Esophagus squamous epithelium (tissue), 5 donors: ENCODE measurements around the gene LAMB3. TPM values are rescaled to one million over a fixed set of nuclear protein-coding genes. Genes with fewer than 3 reads are reported as not detected.
"Not testable (repeated sequence)": the region's sequence is repeated elsewhere in the genome, so short reads cannot be mapped to it uniquely, and the experiment has no call there.

Experiments
- DNase-seq: peaks from one replicate; lab custom pipeline; 2025; lab: John Stamatoyannopoulos, UW
- H3K27ac ChIP-seq, 4 donors: fragments of 200-600 bp; sonication (generic); one replicate each; pipeline ENCODE4 v1.5.1; 2016 to 2019; ENCODE audit warnings: mild to moderate bottlenecking in 1 of 4
- H3K27me3 ChIP-seq, 4 donors: fragments of 200-600 bp; sonication (generic); 1 replicate in 3 of 4; 2 replicates in 1 of 4; pipeline versions ENCODE4 v1.5.1 to v1.6.0; 2017 to 2021; ENCODE audit warnings: antibody characterized with exemption in 1 of 4
- H3K36me3 ChIP-seq, 3 donors: fragments of 200-600 bp; sonication (generic); one replicate each; pipeline ENCODE4 v1.5.1; 2016 to 2019
- H3K4me1 ChIP-seq, 3 donors: fragments of 200-600 bp; sonication (generic); one replicate each; pipeline ENCODE4 v1.5.1; 2017 to 2019
- H3K4me3 ChIP-seq, 4 donors: fragments of 200-600 bp; sonication (generic); 1 replicate in 3 of 4; 2 replicates in 1 of 4; pipeline ENCODE4 v1.5.1; 2016 to 2019; ENCODE audit warnings: mild to moderate bottlenecking in 2 of 4, moderate library complexity in 1 of 4
- H3K9me3 ChIP-seq, 3 donors: fragments of 200-600 bp; sonication (generic); one replicate each; pipeline ENCODE4 v1.5.1; 2016 to 2019
- CTCF ChIP-seq, 6 experiments: fragments of 450-650 bp in 4 of 6; fragments of 200-600 bp in 2 of 6; sonication (generic) in 2 of 6; IDR thresholded peaks; one replicate each; pipeline ENCODE4 v1.5.1; 2016 to 2019; ENCODE audit warnings: antibody characterized with exemption in 6 of 6, mild to moderate bottlenecking in 4 of 6, moderate library complexity in 4 of 6
- POLR2A ChIP-seq, 4 donors: fragments of 450-650 bp; IDR thresholded peaks; one replicate each; pipeline ENCODE4 v1.6.1; 2017; ENCODE audit warnings: antibody characterized with exemption in 4 of 4, mild to moderate bottlenecking in 4 of 4, moderate library complexity in 3 of 4
- WGBS, 2 donors: methylation state at CpG; one replicate each; pipeline ENCODE4 v1.1.5; 2018; 5-methylcytosine and 5-hydroxymethylcytosine counted together
- intact Hi-C: fragments of 100-400 bp; cut with DNase I; formaldehyde crosslinking; loops from one replicate; pipeline ENCODE4 v1.15.0; 2022
- total RNA-seq, 4 donors: library from RNA; depleted of rRNA; stranded (reverse); fragments of >200 nt; gene quantifications; one replicate each; pipeline ENCODE4 v1.1.0, GENCODE V29; 2016
- donor health status: DM: yes; HTN: yes; CAD: no.

The LAMB3 gene
- 100 to 1,000 TPM in 3 of 4 donors, 10 to 100 TPM in 1; 65.4 to 121 (median 113) TPM for total RNA-seq

GRCh38 chr1:209652121-209652735 is at the start of gene LAMB3:
Gene LAMB3 (minus strand): TSS chr1:209652425. CDS start chr1:209650944, 1,481 bp downstream.
- 37 to 61% methylated on average over 4 to 11 of the region's 14 CpGs for WGBS, 2 donors

DNA sequence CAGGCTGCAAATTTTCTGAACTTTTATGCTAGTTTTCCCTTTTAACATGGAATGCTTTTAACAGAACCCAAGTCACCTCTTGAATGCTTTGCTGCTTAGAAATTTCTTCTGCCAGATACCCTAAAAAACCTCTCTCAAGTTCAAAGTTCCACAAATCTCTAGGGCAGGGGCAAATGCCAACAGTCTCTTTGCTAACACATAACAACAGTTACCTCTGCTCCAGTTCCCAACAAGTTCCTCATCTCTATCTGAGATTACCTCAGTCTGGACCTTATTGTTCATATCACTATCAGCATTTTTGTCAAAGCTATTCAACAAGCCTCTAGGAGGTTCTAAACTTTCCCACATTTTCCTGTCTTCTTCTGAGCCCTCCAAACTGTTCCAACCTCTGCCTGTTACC is 48.5 kb upstream of the LAMB3 start:
- H3K4me1 ChIP-seq, intact Hi-C loops, H3K27ac ChIP-seq: not testable (repeated sequence)

More at GRCh38 chr1:209652121-209652735, at the start of gene LAMB3:
- TF ChIP-seq POLR2A (IDR thresholded peaks at IDR 0.05): peak in 2 of 4 donors; percentile 38 to 49
- no peak for TF ChIP-seq CTCF (IDR thresholded peaks at IDR 0.05)
- Histone ChIP-seq H3K4me1 (peaks cover 32 to 100% (median 56%) of the 10 kb centered on the region in 3 donors), H3K4me3 (peak within 1 kb of the TSS; percentile 12 to 54 (median 34)), H3K27ac (peak within 1 kb of the TSS; percentile 79 to 90 (median 87)), H3K27me3 (peaks cover 0 to 25% (median 0%) of the 10 kb centered on the region in 4 donors), H3K9me3 (no peaks in the 10 kb centered on the region), H3K36me3 (no peaks in the 10 kb centered on the region)
- intact Hi-C loops: no loop called here
- no peak for DNase-seq

GRCh38 chr1:209697126-209697525 is 44.9 kb upstream of the LAMB3 start:
- intact Hi-C loops: loop anchor here (5.0 kb wide), 1 partner anchor 50 kb away; no protein-coding TSS in a partner anchor
- WGBS, 2 donors: 85 to 90% methylated on average over 3 of the region's 3 CpGs

More for the DNA sequence above, 48.5 kb upstream of the LAMB3 start:
- not testable (repeated sequence) for H3K36me3 ChIP-seq, DNase-seq, H3K4me3 ChIP-seq, H3K27me3 ChIP-seq, H3K9me3 ChIP-seq

DNA sequence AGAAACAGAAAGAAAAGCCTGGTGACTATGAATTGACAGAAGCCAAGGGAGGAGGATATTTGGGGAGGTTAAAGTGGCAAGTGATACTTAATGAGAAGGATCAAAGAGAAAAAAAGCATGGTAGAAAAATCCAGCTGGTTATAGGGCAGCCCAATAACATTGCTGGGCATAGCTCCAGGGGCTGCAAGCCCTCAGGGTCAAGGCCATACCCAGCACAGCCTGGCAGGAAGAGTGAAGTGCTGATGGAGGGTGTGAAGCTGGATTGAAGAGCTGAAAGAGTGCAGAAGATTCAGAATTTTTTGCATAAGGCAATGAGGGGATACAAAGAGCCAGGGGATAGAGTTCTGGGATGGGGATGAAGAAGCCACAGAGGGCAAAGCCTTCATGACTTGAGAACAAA is 44.4 kb upstream of the LAMB3 start:
- intact Hi-C loops: loop anchor here (5.0 kb wide), 1 partner anchor 51 kb away; no protein-coding TSS in a partner anchor
- H3K27ac ChIP-seq: no peak overlapping the region

More at GRCh38 chr1:209697126-209697525, 44.9 kb upstream of the LAMB3 start:
- Histone ChIP-seq H3K4me3 (no peak overlapping the region), H3K27me3 (no peaks in the 10 kb centered on the region), H3K4me1 (peaks cover 0 to 12% (median 7%) of the 10 kb centered on the region in 3 donors), H3K9me3 (no peaks in the 10 kb centered on the region), H3K36me3 (no peaks in the 10 kb centered on the region), H3K27ac (no peak overlapping the region)
- no peak for DNase-seq
- TF ChIP-seq POLR2A (IDR thresholded peaks at IDR 0.05) (no peak), CTCF (IDR thresholded peaks at IDR 0.05) (no peak)

DNA sequence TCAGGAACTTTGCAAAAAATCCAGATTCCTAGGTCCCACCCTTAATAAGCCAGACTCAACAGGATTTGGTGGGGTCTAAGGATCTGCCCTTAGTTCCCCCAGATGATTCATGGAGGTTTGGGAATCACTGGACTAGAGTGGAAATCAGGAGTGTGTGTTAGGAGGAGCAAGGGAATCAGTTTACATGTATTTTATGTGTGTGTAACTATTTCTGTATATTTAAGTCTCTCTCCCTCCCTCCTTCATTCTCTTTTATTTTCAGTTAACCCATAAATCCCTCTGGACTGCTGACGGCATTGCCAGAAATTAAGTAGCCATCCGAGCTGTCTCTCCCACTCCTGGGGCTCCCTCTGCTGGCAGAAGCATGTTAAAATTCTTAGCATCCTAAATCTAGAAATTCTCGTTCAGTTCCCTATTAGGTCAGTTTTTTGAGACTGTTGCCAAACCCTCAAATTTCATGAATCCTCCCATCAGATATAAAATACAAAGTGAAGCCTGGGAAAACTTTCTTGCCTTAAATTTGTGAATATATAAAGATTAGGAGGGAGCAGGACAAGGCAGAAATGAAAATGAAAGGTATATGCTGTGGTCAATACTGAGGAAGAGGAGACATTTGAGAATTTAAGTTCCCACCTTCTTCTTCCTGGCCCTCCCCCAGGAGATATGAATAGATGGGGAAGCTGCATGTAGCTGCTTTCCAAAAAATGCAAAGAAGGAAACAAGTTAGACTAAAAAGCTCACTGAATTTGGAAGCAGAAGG is 40.7 kb upstream of the LAMB3 start:
- H3K9me3 ChIP-seq: no peaks in the 10 kb centered on the region
- intact Hi-C loops: no loop called here
- WGBS, 2 donors: 0% methylated on average over 3 of the region's 3 CpGs
- no peak for TF ChIP-seq POLR2A (IDR thresholded peaks at IDR 0.05)
- TF ChIP-seq CTCF (IDR thresholded peaks at IDR 0.05): peak; percentile 53 to 92 (median 85)
- no peaks in the 10 kb centered on the region for H3K27me3 ChIP-seq
- no peak overlapping the region for H3K4me3 ChIP-seq
- peaks cover 0 to 30% (median 7%) of the 10 kb centered on the region in 3 donors for H3K4me1 ChIP-seq
- peak overlapping the region in 1 of 4 donors; percentile 19 for H3K27ac ChIP-seq
- H3K36me3 ChIP-seq: no peaks in the 10 kb centered on the region
- peak; percentile 4 for DNase-seq

More for the DNA sequence above, 44.4 kb upstream of the LAMB3 start:
- TF ChIP-seq POLR2A (IDR thresholded peaks at IDR 0.05) (no peak), CTCF (IDR thresholded peaks at IDR 0.05) (no peak)
- Histone ChIP-seq H3K4me3 (no peak overlapping the region), H3K27me3 (no peaks in the 10 kb centered on the region), H3K36me3 (no peaks in the 10 kb centered on the region), H3K9me3 (no peaks in the 10 kb centered on the region), H3K4me1 (peaks cover 0 to 16% (median 7%) of the 10 kb centered on the region in 3 donors)
- DNase-seq: no peak
